Spleen (tissue), 11 donors: ENCODE data around the gene UCKL1. TPM values are rescaled to one million over a fixed set of nuclear protein-coding genes. Genes with fewer than 3 reads are reported as not detected.

Experiments
- DNase-seq: peaks from one replicate; pipeline ENCODE4 v3.0.0-alpha.2; 2020
- H3K27ac ChIP-seq, 8 donors: fragments of 200-600 bp; sonication (generic) in 7 of 8; 1 replicate in 4 of 8; 2 replicates in 4 of 8; pipeline versions ENCODE4 v1.5.0 to v1.8.0; 2016 to 2021; ENCODE audit warnings: inconsistent platforms in 4 of 8, mild to moderate bottlenecking in 4 of 8, moderate library complexity in 1 of 8
- H3K27me3 ChIP-seq, 7 donors: fragments of 200-600 bp; sonication (generic) in 6 of 7; replicated peaks in 1 of 7; 1 replicate in 4 of 7; 2 replicates in 3 of 7; pipeline versions ENCODE4 v1.5.0 to v1.8.0; 2016 to 2021; ENCODE audit warnings: inconsistent platforms in 3 of 7, mild to moderate bottlenecking in 1 of 7
- H3K36me3 ChIP-seq, 6 donors: fragments of 200-600 bp; sonication (generic) in 5 of 6; 1 replicate in 4 of 6; 2 replicates in 2 of 6; pipeline versions ENCODE4 v1.5.0 to v1.8.0; 2016 to 2021; ENCODE audit warnings: inconsistent platforms in 2 of 6
- H3K4me1 ChIP-seq, 6 donors: fragments of 200-600 bp; sonication (generic) in 5 of 6; 1 replicate in 3 of 6; 2 replicates in 3 of 6; pipeline versions ENCODE4 v1.5.0 to v1.8.0; 2016 to 2021; ENCODE audit warnings: inconsistent platforms in 3 of 6
- H3K4me3 ChIP-seq, 8 donors: fragments of 200-600 bp; sonication (generic) in 7 of 8; 1 replicate in 4 of 8; 2 replicates in 4 of 8; pipeline versions ENCODE4 v1.5.0 to v1.8.0; 2016 to 2021; ENCODE audit warnings: inconsistent platforms in 4 of 8, mild to moderate bottlenecking in 4 of 8, moderate library complexity in 2 of 8
- H3K9me3 ChIP-seq, 8 donors: fragments of 200-600 bp; sonication (generic) in 7 of 8; 1 replicate in 4 of 8; 2 replicates in 4 of 8; pipeline versions ENCODE4 v1.5.0 to v1.8.0; 2016 to 2021; ENCODE audit warnings: inconsistent platforms in 4 of 8
- CTCF ChIP-seq, 11 experiments: fragments of 200-600 bp in 7 of 11; fragments of 450-650 bp in 4 of 11; sonication (generic) in 4 of 11; IDR thresholded peaks in 8 of 11; conservative IDR thresholded peaks in 3 of 11; 1 replicate in 7 of 11; 2 replicates in 4 of 11; pipeline versions ENCODE4 v1.4.0 to v1.8.0; 2016 to 2021; ENCODE audit warnings: antibody characterized with exemption in 11 of 11, inconsistent platforms in 4 of 11, mild to moderate bottlenecking in 1 of 11
- POLR2A ChIP-seq, 3 donors: fragments of 450-650 bp; IDR thresholded peaks; one replicate each; pipeline ENCODE4 v1.5.1; 2017; ENCODE audit warnings: antibody characterized with exemption in 3 of 3, mild to moderate bottlenecking in 1 of 3
- POLR2AphosphoS5 ChIP-seq, 3 donors: sonication (generic); formaldehyde crosslinking; IDR thresholded peaks; one replicate each; pipeline ENCODE4 v1.5.1; 2017; ENCODE audit warnings: antibody characterized with exemption in 3 of 3
- WGBS, 5 donors: extraction: QIAGEN DNeasy Blood & Tissue Kit in 3 of 5; methylation state at CpG; one replicate each; pipeline versions ENCODE4 v1.1.5 to v1.1.7; 2013 to 2018; 5-methylcytosine and 5-hydroxymethylcytosine counted together
- intact Hi-C: fragments of 100-400 bp; cut with DNase I; formaldehyde crosslinking; loops from one replicate; pipeline ENCODE4 v1.15.0; 2023; ENCODE audit warnings: low total_unique reads
- polyA plus RNA-seq, 3 donors: library from polyadenylated mRNA; stranded (reverse); fragments of 200-250 nt; gene quantifications; one replicate each; pipeline ENCODE4 v1.2.1, GENCODE V29; 2013
- total RNA-seq, 7 donors: library from RNA; depleted of rRNA in 3 of 7; stranded (reverse); fragments of >200 nt in 3 of 7; fragmentation: NEBNext Ultra II Directional in 4 of 7; extraction: Animal tissue kit (Norgen Biotek cat#: 25700) in 4 of 7; gene quantifications; one replicate each; pipeline versions ENCODE4 v1.1.0 to v1.2.1, GENCODE V29; 2016 to 2021
- donor health status: healthy with polysubstance abuse.
- donor health status: DM: no; HTN: no; CAD: no; lungs with moderate emphysema.
- donor health status: DM: no; HTN: no; CAD: no.
- donor health status: Bipolar disorder and iron deficiency.
- donor health status: healthy.
- donor health status: DM: no; HTN: no; CAD: no.
- donor health status: DM: yes; HTN: yes; CAD: no.

UCKL1 gene
- total and polyA plus RNA-seq, 10 donors = 34.2 to 68.0 (median 49.1) TPM

DNA sequence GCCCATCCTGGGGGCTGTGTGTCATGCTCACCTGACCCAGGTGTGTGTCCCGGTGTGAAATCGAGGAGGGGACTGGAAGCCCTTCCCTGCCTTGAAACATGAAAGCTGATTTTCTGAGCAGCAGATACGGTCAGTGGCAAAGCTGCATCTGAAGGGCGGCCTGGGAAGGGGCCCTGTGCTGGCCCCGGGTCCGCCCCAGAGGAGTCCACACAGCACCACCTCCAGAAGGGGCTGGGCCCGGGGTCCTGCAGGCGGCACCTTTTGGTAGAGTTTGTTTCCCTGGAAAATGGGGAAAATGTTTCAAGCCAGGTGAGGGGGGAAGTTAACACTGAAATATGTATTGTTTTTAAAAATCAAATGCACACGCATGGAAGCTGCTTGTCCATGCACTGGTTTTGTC lies 20.8 kb downstream of the UCKL1 start:
- Histone ChIP-seq H3K36me3 (peaks cover 3 to 100% (median 76%) of the 10 kb centered on the region in 6 donors), H3K4me1 (peaks cover 0 to 35% (median 8%) of the 10 kb centered on the region in 6 donors), H3K27me3 (no peaks in the 10 kb centered on the region), H3K9me3 (no peaks in the 10 kb centered on the region), H3K4me3 (no peak overlapping the region), H3K27ac (no peak overlapping the region)
- no peak for DNase-seq
- TF ChIP-seq POLR2AphosphoS5 (IDR thresholded peaks at IDR 0.05) (no peak), POLR2A (IDR thresholded peaks at IDR 0.05) (no peak), CTCF (IDR thresholded peaks at IDR 0.05 in 8 of 11, conservative IDR thresholded peaks at IDR 0.05 in 3 of 11) (no peak)
- intact Hi-C loops = no loop called here
- WGBS, 5 donors = 91 to 99% (median 96%) methylated on average over 6 to 9 of the region's 9 CpGs

DNA sequence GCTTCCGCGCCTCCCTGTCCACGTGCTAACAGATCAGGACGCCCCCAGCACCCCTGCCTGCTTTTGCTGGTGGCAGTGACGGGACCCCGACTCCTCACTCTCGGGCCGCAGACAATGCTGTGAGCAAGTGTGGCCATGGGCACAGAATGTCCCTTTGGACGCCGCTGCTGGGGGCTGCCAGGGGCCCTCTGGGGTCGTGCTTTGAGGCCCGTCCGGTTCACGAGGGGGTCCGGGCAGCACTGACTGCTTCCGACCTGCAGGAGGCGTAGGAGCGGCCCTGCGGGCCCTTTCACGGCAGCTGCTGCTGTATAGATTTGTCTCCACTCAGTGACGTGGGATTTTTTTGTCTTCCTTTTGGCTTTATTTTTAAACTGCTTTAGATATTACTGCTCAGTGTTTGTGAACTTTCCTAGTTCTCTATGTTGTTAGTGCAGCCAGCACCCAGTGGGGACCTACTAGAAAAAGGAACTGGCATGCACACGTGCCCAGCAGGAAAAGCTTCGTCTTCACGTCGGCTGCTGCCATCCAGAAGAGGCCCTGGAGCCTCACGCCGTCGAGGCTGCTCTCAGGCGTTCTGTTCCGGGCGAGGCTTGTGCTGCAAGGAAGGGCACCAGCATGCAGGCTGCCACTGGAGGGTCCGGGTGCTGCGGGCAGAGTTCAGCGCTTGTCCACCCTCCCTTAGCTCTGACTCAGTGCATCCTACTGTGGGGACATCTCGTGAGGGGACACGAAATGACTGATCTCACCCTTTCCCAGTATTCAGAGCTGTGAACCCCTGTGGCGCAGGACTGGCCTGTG lies 21.7 kb downstream of the UCKL1 start:
- H3K4me3 ChIP-seq = no peak overlapping the region
- peak; percentile 71 for DNase-seq
- no peaks in the 10 kb centered on the region for H3K9me3 ChIP-seq
- no peak overlapping the region for H3K27ac ChIP-seq
- TF ChIP-seq POLR2A (IDR thresholded peaks at IDR 0.05) (no peak), CTCF (IDR thresholded peaks at IDR 0.05 in 8 of 11, conservative IDR thresholded peaks at IDR 0.05 in 3 of 11) (peak in 4 of 11 experiments; percentile 7 to 33 (median 20)), POLR2AphosphoS5 (IDR thresholded peaks at IDR 0.05) (peak in 1 of 3 donors; percentile 53)
- H3K27me3 ChIP-seq = no peaks in the 10 kb centered on the region
- H3K36me3 ChIP-seq = peaks cover 3 to 100% (median 77%) of the 10 kb centered on the region in 6 donors
- intact Hi-C loops = no loop called here
- peaks cover 0 to 25% (median 8%) of the 10 kb centered on the region in 6 donors for H3K4me1 ChIP-seq
- 81 to 90% (median 85%) methylated on average over 37 of the region's 37 CpGs for WGBS, 5 donors

- H3K9me3 ChIP-seq = no peaks in the 10 kb centered on the region
- intact Hi-C loops = no loop called here
- H3K27me3 ChIP-seq = no peaks in the 10 kb centered on the region
- 87 to 93% (median 91%) methylated on average over 5 of the region's 5 CpGs for WGBS, 5 donors
- DNase-seq = no peak
- H3K27ac ChIP-seq = no peak overlapping the region
- H3K36me3 ChIP-seq = peaks cover 3 to 100% (median 77%) of the 10 kb centered on the region in 6 donors
- TF ChIP-seq POLR2A (IDR thresholded peaks at IDR 0.05) = no peak
- no peak for TF ChIP-seq CTCF (IDR thresholded peaks at IDR 0.05 in 8 of 11, conservative IDR thresholded peaks at IDR 0.05 in 3 of 11)
- TF ChIP-seq POLR2AphosphoS5 (IDR thresholded peaks at IDR 0.05) = no peak
- H3K4me1 ChIP-seq = peaks cover 0 to 17% (median 3%) of the 10 kb centered on the region in 6 donors
- no peak overlapping the region for H3K4me3 ChIP-seq
Measured at GRCh38 chr20:63933646-63934045, 22.6 kb downstream of the UCKL1 start.

- TF ChIP-seq POLR2AphosphoS5 (IDR thresholded peaks at IDR 0.05) = peak in 2 of 3 donors; percentile 23 to 56
- no peak for TF ChIP-seq POLR2A (IDR thresholded peaks at IDR 0.05)
- Histone ChIP-seq H3K4me3 (no peak overlapping the region), H3K27ac (no peak overlapping the region), H3K36me3 (peaks cover 9 to 100% (median 84%) of the 10 kb centered on the region in 6 donors), H3K4me1 (peaks cover 0 to 9% (median 0%) of the 10 kb centered on the region in 6 donors), H3K9me3 (no peaks in the 10 kb centered on the region), H3K27me3 (no peaks in the 10 kb centered on the region)
- no peak for DNase-seq
- intact Hi-C loops = no loop called here
- 91 to 94% (median 93%) methylated on average over 8 to 17 of the region's 17 CpGs for WGBS, 5 donors
Measured at GRCh38 chr20:63932606-63933160, 23.5 kb downstream of the UCKL1 start.
